HG03280 (cell line): ENCODE measurements around the gene PLA2G2F.

Experiments used
- ATAC-seq: cut with Tn5 transposase; IDR thresholded peaks from one replicate; pipeline ENCODE4 v1.9.1; 2021; ENCODE audit warnings: mild to moderate bottlenecking, moderate library complexity; ENCODE audit not compliant: unreplicated experiment

Gene PLA2G2F

DNA sequence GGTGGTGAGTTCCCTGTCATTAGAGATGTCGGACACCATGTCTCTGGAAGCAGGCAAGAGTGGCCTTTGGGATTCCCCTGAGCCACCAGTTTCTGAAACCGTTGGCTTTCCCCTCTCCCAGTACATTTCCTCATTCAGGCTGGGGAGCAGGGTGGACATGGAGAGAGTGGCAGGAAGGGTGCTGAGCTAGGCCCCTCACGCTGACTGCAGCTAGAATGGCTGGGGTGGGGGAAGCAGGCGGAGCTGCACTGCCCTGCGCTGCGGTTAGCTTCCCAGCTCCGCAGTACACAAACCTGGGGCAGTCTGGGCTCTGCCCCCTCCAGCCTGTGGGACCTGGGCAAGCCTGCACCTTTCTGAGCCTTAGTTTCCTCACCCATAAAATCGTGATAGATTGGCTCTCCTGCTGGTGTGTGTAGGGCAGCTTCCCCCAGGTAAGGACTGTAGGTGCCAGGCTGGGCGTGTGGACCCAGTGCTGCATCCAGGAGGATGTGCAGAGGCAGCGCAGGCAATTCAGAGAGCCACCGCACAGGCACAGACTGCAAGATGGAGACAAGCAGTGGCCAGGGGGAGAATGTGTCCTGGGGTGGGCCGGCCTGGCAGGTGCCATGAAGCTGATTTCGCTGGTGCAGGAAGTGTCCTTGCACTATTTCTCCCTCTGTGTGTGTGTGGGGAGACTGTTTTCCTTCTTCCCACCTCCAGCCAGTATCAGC, 3.0 kb downstream of the PLA2G2F start:
- ATAC-seq, result no peak

DNA sequence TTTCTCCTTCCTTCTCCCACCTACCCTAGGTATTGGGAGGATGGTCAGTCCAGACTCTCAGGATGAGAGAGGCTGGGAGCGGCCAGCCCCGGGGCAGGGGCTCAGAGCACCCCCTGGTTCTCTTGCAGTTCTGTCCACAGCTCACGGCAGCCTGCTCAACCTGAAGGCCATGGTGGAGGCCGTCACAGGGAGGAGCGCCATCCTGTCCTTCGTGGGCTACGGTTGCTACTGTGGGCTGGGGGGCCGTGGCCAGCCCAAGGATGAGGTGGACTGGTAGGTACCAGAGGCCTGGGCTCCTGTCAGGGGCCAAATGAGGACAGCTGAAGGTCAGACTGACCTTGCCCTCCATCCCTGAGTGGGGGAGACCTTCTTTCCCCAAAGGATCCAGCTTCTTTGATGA, 4.2 kb downstream of the PLA2G2F start:
- no peak for ATAC-seq

DNA sequence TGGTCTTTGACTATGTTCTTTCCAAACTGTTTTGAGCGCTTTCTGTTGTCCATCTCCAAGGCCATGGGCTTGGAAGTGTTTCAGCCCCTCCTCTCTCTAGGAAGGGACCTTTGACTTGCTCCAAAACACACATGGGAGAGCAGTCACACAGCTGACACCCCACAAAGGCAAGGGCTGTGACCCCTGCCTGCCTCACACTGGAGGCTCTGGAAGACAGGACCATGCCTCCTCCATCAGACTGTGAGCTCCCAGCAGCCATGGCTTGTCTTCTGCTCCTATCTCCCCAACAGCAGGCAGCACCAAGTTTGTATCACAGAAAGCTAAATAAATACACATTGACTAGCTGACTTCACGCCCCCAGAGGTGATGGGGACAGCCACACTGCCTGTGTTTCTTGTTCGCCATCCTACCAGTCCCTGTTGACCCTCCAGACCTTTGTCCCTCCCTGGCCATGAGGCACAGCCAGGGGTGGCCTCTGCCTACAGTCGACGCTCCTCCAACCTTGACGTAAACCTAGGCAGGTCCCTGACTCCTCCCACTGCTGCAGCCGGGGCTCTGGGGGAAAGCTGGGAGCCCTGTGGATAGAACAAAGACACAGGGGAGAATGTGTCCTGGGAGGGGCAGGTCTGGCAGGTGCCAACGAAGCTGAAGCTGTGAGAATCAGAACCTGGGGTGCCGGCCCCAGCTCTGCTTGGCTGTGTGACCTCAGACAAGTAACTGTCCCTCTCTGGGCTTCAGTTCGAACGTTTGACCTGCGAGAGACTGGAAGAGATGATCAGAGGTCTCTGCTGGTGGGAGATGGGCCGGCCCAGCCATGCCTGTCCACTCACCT, 4.8 kb downstream of the PLA2G2F start:
- ATAC-seq, result no peak

DNA sequence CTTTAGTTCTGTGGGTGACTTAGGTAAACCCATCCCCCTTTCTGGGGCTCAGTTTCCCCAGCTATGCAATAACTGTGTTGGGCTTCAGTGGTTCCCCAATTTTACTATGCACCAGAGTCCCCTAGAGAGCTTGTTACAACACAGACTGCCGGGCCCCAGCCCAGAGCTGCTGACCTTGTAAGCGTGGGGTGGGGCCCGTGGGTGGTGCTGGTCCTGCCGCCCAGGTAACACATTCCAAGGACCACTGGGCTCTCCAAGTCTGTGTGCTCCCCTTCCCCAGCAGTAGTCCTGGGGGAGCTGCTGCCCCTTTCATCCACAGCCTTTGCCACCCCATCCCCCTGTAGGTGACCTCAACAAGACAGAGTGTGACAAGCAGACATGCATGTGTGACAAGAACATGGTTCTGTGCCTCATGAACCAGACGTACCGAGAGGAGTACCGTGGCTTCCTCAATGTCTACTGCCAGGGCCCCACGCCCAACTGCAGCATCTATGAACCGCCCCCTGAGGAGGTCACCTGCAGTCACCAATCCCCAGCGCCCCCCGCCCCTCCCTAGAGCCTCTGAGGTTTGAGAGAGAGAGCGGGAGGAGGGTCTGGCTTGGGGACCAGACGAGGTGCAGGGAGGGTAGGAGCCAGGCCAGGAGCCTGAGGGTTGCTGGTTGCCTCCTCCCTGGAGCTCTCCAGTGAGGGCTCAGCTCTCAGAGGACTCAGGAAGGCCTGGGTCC, 8.9 kb downstream of the PLA2G2F start:
- no peak for ATAC-seq

DNA sequence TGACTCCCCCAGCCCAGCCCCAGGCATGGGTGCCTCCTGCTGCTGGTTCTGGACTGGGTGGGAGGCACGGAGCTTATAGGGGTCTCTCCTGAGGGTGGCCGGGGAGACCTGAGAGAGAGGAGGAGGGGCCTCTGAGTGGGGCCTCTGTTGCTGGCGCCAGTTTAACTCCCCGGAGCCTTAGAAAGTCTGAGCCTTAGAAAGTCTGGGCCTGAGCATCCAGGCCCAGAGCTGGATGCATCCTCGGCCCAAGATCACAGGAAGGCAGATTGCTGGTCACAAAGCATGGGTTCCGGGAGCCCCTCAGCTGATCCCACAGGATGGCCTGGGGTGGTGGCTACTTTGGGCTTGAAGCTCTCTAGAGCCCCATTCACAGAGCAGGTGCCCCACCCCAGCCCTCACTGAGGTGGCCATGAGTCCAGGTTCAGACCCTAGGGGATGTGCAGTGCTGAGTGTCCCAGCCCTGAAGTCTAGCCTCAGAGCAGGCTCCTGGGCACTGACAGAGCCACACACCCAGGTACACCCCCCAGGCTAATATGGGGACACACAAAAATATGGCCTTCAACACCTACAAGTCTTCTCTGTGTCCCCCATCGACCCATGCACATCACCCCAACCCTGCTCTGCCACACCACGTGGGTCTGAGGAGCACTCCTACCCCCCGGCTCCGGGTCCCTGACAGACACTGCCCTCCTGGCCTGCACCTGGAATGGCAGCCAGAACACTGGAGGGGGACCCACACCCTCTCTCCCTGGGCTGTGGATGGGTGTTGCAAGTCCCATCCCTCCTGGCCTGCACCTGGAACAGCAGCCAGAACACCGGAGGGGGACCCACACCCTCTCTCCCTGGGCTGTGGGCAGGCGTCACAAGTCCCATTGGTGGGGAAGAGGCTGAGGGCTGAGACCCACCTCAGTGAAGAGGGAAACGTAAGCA, 9.7 kb downstream of the PLA2G2F start:
- no peak for ATAC-seq

GRCh38 chr1:20149601-20150325, 10.6 kb downstream of the PLA2G2F start:
- no peak for ATAC-seq

DNA sequence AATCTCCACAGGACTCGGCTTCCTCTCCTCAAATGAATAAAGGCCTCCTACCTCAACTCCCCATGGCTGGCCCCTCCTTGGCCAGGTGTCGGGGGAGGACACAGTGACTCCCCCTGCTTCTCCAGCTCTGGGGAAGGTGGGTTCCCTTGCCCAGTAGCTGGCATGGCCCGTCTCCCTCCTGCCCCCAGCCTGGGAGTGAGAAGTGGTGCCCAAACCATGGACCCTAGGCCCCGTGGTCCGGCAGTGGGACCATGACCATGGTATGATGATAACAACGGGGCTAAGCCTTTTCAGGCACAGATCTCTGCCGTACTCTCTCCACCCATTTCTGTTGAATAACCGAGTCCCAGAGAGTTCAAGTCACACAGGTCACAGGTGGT, 11.2 kb downstream of the PLA2G2F start:
- no peak for ATAC-seq

DNA sequence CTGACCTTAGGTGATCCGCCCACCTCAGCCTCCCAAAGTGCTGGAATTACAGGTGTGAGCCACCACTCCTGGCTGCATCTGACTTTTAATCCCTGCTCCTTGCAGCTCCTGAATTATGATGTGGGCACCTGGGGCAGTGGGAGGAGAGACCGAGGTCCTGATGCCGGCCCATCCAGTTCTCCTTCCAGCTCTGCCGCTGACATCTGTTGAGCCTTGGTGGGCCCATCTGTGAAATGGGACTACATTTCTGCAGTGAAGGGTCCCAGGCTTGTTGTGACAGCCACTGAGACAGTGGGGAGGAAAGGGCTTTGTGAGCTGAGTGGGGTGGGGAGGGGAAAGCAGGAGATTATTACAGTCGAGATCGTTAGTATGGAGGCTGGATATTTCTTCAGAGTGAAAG, 11.8 kb downstream of the PLA2G2F start:
- no peak for ATAC-seq

GRCh38 chr1:20151906-20152598, 12.9 kb downstream of the PLA2G2F start:
- ATAC-seq, result peak; percentile 60

DNA sequence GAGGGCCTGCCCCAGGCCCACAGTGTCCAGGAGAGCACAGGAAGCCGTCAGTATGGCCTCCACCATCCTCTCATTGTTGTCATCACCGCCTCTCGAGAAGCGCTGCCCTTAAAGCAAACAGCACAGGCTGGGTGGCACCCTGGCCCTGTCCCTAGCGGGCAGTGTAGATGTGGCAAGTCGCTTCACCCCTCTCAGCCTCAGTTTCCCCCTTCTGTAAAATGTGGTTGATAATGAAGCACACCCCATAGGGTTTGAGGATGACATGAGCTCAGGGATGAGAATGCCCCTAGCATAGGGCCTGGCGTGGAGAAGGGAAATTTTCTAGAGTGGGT, 13.4 kb downstream of the PLA2G2F start:
- ATAC-seq, result peak; percentile 12

DNA sequence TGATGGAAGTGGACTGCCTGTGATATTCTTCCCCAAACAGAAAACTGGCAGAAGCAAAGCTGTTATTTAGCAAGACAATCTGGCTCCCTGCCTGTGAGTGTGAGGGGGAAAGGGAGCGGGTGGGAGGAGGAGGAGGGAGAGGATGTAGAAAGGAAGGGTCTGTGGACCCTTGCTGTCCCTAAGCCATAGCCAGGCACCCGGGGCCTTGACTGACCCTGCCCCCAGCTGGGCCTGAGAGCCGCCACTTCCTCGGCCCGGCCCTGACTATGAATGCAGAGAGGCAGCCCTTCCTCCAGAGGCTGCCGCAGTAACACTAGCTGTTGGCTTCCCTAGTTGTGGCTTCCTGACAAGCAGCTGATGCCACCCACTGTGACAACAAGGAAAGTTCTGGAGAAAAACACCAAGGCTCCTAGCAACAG, 13.9 kb downstream of the PLA2G2F start:
- no peak for ATAC-seq

DNA sequence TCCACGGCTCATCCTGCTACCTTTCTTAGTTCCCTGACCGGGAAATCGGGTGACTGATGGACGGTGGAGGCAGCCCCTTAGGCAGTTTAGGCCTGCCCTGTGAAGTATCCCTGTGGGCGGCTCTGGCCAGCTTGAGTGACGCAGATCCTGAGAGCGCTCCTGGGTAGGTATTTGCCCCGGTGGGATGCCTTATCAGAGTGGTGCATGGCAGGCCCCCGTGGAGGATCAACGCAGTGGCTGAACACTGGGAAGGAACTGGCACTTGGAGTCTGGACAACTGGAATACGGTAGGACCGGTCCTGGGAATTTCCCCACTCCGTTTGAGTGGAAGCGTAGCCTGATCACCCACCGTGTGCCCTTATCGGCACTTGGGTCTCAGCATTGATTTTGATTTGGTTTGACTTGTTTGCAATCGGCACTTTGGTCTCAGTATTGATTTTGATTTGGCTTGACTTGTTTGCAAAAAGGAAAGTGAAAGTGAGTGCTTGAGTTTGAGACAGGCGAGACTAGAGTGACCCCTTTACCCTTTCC, 15.2 kb downstream of the PLA2G2F start:
- no peak for ATAC-seq

- ATAC-seq, result no peak
These were observed 19.4 kb downstream of the PLA2G2F start for GRCh38 chr1:20158358-20159070.

DNA sequence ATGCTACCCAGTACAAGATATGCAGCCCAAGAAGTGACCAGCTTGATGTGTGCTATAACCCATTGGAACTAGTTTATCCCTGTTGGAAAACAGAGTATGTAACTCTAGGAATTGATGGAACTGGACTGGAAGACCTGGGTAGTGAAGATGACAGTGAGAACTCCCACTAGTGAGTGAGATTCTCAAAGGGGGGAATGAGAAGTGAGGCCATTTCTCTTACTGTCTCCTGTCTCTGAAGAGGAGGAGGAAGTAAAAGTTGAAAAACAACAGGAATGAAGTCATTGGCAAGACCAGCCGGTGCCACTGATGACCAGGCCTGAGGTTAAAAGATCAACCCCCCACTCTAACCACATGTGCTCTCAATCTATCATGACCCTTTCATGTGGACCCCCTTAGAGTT, 20.9 kb downstream of the PLA2G2F start:
- no peak for ATAC-seq

DNA sequence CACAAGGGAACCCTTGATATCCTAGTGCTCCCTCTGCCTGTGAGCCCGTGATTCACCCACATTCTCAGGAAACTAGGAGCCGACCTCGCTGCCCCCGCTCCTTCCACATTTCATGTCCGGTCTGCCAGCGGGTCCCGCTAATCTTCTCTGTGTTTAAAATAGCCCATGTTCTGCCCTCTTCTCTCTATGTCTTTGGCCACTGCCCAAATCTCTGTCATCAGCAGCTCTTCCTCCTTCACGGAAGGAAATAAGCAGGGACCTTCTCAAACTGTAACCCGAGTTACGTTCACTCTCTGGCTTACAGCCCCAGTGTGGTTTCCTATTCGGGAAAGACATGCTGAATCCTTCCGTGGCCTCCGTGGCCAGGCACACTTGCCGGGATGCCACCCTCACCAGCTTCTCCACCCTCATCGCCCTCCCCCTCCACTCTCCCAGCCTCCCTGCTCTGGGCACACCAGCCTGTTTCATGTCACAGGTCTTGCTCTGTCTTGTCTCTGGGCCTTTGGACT, 25.6 kb downstream of the PLA2G2F start:
- ATAC-seq, result no peak

GRCh38 chr1:20165522-20165951, 26.4 kb downstream of the PLA2G2F start:
- ATAC-seq, result no peak

DNA sequence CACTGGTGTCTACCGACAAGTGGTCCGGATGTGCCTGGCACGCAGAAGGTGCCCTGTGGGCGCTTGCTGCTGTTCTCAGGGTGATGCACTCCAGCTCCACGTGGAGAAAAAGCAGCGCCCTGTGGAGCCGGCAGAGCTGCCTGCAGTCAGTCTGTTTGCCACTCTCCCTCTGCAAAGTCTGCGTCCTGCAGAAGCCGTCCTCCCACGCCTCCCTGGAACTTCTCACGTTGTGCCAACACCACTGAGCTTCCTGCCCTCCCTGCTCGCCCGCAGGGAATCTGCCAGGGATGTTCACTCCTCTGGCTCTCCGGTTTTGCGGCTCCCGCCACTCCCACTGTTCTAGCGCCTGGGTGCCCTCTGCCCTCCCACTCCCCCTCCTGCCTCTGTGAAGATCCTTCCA, 26.9 kb downstream of the PLA2G2F start:
- ATAC-seq, result no peak

GRCh38 chr1:20167126-20167525, 28.0 kb downstream of the PLA2G2F start:
- no peak for ATAC-seq
